Astrocyte of the hippocampus (primary cell): ENCODE measurements around the gene LEO1.

Experiments
- DNase-seq: peaks from one replicate; pipeline ENCODE4 v3.0.0; 2011; ENCODE audit warnings: low read depth, low spot score

LEO1 gene

DNA sequence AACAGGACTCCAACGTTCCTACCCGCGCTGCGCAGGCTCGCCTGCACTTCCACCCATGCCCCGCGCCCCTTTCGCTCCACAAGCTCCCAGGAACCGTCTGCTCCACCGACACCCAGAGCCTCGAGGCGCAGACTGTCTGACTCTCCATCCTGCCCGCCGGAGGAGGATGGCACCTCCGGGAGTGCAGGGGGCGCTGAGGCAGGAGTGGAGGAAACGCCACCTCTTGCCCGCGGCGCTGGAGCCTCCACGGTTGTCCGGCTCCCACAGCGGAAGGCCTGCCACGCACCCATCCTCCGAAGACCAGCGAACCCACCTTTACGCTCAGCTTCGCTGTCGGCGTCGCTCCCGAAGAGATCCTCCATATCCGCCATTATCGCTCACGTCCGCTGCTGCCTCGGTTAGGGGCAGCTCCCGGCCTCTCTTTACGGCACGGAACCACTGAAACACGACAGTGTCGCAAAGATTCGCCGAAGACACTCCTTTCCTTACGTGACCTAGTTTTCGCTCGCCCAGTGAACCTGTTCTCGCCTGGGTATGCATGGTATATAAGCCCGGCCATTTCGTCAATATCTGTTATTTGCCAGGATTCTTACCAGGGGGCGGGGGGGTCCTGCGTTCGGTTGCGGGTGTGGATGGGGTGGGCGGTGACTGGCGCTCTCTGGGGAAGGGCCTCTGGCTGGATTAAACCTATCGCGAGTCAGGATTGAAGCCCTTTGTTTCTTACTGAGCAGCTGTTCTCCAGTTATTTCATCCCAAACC, at the start of gene LEO1:
Gene LEO1 (minus strand): TSS at position 404 of the 759 bp plus-strand sequence. CDS start 33 bp downstream, at position 371.
- peak; percentile 97 for DNase-seq

DNA sequence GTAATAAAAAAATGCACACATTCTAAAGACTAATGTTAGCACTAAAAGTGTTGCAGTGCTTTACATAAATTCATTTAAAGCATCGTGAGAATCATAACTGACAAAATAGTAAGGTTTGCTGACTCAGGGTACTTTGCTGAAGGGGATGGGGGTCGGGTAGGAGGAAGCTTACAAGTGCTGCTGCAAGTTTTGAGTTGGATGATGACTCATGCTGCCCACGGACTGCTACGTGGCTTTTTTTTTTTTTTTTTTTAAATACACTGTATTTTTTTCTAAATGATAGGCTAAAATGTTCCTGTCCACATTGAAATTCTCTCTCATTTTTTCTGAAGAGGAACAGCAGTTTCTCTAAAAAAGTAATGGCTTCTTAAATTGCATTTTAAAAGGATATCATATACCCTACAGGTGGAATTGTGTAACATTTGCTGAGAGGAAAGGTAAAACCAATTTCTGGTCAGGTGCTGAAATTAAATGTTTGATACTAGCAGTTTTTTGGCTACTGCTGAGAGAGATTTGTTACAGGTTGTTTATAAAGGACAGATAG, 49.6 kb upstream of the LEO1 start:
- peak; percentile 86 for DNase-seq

DNA sequence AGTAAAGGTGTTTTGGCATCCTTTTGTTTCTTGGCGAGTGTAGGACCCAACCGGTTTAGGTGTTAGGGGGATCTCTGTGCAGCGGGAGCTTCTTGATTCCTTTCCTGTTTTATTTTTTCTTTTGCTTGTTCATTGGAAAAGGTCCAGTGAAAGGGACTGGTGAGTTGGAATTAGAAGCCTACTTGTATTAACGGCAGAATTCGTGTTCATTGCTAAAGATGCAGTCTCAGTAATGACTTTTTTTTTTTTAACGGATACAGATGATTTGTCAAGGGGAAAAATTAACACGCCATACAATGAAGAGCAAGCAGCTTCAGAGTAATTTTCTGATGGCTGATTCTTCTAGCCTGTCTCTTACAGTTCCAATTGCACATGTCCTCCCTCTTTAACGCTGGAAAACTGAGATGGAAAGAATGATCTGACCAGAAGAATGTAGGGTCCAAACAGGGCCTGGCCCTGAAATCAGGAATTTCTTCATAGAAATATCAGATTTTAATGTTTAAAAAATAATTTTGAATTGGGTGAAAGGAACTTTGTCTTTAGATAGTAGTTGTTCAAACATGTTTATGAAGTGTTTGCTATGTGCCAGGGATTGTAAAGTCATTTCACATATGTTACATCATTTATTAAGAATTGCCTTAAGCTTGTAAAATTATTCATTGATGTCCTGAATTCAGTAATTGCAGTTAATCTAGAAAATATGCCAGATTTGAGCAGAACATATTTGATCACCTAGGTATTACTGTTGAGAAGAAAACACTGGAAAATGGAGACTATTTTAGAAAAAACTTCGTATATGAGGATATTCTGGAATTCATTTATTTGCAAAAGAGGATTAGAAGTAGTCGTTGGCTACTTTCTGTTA, 48.9 kb upstream of the LEO1 start:
- DNase-seq = peak; percentile 44

DNA sequence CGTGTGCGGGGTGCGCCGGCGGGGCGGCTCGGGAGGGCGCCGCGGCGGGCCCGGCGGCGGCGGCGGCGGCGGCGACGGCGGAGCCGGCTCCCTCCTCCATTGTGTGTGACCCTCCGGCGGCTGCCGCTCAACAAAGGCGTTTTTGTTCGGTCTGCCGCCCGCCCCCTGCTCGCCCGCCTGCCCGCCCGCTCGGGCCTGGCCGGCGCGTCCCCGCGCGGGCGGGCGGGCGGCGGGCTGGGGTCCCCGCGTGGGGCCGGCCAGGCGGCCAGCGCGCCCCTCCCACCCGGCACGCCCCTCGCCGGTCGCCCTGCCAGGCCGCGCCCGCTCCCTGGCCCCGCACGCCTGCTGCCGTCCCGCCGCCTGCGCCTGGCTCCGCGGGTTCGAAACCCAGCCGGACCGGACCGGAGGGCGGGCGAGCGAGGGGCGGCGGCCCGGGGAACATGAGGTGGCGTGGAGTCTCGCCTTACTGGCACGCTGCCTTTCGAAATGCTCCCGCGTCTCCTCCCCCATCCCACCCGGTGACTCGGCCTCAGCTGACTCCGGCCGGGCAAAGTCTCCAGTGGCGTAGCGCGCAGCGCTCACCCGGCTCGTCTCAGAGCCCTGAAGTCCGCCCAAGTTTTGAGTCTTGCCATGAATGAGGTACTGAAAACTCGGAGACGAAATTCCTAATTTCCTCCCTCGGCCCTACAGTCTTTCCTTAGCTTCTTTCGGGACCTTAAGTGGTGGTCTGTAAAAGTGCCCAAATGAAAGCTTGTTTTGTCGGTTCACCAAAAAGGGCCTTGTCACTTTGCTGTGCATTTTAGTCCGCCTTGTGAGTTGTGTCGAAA, 48.0 kb upstream of the LEO1 start:
- DNase-seq = peak; percentile 93

DNA sequence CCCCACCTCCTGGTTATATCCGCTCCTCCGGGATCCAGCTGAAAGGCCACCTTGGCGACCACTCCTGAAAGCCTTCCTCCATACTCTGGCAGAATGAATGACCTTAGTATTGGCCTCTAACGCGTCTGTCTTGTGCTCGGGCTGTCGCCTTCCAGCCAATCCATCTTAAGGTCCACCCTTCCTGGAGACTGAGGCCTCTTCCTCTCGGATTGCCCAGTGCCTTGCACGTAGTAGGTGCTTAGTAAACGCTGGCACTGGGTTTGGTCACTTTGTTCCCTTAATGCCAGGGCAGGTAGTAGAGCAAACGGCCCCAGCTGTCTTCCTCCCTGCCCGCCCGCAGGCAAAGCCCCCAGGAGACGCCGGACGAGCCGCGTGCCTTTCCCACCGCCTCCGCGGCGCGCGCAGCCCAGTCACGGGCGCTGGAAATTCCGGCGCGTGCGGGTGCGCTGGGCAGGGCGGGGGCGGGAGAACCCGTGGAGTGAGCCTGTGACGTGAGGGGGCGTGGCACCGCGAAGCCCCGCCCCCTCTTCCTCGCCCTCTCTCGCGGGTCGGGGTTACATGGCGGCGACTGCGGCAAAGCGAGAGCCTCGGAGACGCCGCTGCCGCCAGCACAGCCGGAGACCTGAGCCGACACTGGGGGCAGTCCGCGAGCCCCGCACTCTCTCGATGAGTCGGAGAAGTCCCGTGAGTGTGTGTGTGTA, 47.3 kb upstream of the LEO1 start, which contains the start of gene MAPK6:
Gene MAPK6 (plus strand): TSS at position 527 of the 701 bp plus-strand sequence. CDS start 27,242 bp downstream, outside the sequence.
- DNase-seq = peak; percentile 99

DNA sequence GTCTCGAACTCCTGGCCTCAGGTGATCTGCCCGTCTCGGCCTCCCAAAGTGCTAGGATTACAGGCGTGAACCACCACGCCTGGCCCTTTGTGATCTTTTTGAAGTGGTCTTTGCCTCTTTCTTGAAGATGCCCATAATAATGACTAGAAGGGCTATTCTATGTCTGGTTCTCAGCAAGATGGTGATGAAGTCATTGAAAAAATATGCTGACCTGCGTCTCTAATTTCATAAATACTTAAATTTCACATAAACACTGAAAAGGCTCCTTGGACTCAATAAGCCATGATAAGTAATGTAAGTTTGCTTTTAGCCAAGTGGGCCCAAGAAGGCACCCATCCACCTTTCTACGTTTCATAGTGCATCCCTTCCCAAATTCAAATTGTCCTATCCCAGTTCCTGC, 46.7 kb upstream of the LEO1 start:
- DNase-seq = peak; percentile 20

DNA sequence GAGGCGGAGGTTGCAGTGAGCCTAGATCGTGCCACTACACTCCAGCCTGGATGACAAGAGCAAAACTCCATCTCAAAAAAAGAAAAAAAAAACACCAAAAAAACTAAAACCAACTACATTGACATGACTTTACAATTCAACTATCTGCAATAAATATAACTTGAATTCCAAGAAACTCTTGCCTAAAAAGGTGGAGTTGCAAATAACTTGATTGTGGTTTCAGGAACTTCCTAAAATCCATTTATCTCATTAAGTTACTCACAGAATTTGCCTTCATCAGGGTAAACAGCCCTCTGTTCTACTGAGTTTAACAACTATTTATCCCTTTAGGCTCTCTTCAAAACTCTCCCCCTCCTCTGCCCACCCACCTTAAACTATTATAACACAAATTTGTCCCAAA, 44.7 kb upstream of the LEO1 start:
- no peak for DNase-seq

DNA sequence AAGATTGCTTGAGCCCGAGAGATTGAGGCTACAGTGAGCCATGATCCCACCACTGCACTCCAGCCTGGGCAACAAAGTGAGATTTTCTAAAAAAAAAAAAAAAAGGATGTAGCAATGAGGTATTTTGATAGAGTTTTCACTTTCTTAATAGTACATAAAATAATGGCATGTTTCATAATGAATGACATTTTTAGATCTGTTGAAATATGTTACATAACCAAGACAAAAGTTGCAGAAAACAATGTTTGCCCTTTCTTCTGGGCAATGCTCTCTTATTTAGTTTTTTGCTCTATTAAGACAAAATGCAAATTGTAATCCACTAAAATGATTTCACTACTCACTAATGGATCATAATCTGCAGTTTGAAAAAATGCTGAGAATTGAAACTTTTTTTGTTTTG, 43.0 kb upstream of the LEO1 start:
- DNase-seq = no peak

DNA sequence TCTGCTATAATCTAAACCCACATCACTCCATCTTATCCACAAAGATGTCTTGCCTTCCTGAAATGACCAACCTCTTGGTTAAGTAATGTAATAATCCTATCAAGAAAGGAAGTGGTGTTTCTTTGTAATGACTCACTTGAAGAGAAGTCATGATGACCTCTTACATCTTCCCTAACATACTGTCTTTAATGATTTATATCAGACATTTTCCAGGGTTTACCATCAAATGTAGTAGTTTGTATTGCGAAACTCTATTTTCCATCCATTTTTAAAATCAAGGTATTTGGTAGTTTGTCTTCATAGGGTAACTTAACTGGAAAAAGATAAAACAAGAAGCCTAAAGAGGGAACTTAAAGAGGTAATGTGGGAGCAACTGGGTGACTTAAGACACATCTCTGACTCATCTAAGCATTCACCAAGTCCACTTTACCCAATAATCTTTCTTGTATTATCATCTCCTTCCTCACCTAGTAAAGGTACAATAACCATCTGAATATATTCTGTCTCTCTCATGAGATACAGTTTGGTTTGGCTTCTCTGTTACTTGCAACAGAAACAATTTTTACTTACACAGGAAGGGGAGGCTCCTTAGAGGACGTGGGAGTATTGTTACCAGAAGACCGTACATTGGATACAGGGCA, 41.7 kb upstream of the LEO1 start:
- no peak for DNase-seq

DNA sequence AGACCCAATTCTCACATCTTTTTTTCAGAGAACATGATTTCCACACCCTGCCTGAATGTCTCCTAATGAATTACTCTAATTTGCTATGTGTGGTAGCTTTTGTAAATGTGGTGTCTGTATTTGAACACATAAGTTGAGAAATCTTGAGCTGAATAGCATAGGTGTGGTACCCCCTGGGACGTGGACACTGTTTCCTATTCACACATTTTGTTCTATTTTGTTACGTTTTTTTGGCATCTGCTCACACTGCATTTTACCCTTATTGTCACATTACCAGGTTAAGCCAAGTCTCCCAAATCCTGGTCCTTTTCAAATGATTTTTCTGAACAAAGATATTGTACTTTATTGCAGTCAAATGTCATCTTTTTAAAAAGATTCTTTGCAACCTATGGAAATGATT, 40.6 kb upstream of the LEO1 start:
- DNase-seq = no peak

DNA sequence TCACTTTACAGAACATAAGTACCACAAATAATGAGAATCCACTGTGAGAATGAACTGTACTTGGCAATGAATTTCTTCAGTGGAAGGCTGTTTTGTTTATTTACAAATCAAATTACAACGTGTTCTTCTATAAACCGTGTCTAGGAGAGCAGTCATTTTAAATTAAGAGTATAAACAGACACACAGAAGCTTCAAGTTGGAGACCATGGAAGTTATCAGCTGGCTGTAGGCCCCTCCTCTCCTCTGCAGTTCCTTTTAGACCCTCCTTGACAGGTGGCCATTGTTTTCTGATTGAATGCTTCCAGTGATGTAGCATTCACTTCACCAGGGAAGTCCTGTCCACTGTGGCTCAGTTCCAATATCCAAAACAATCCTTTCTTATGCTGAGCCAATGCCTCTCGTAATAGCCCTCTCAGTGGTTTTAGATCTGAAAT, 40.1 kb upstream of the LEO1 start:
- peak; percentile 56 for DNase-seq

DNA sequence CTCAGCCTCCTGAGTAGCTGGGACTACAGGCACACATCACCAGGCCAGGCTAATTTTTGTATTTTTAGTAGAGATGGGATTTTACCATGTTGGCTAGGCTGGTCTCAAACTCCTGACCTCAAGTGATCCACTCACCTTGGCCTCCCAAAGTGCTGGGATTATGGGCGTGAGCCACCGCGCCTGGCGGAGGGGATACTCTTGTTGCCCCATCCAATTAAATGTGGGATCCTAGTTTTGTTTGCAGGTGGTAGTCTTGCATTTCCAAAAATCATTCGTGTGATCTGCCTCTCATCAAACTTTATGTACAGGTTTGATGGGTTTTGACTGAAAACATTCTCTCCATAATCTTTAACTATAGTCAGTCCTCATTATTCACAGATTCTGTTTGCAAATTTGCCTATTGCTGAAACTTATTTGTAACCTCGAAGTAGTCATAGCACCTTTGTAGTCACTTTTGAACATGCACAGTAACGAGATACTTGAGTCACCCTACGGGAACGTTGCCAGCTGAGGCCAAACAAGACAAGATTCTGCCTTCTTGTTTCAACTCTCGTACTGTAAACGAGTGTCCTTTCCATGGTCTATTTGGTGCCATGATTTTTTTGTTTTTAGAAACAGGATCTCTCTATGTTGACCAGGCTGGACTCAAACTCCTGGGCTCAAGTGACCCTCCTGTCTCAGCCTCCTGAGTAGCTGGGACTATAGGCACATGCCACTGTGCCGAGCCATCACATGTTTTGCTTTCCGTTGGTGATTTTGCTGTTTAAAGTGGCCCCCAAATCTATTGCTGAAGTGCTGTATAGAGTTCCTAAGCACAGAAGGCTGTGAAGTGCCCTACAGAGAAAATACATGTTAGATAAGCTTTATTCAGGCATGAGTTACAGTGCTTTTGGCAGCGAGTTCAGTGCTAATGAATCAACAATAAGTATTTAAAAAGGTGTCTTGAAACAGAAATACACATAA, 39.3 kb upstream of the LEO1 start:
- peak; percentile 79 for DNase-seq

DNA sequence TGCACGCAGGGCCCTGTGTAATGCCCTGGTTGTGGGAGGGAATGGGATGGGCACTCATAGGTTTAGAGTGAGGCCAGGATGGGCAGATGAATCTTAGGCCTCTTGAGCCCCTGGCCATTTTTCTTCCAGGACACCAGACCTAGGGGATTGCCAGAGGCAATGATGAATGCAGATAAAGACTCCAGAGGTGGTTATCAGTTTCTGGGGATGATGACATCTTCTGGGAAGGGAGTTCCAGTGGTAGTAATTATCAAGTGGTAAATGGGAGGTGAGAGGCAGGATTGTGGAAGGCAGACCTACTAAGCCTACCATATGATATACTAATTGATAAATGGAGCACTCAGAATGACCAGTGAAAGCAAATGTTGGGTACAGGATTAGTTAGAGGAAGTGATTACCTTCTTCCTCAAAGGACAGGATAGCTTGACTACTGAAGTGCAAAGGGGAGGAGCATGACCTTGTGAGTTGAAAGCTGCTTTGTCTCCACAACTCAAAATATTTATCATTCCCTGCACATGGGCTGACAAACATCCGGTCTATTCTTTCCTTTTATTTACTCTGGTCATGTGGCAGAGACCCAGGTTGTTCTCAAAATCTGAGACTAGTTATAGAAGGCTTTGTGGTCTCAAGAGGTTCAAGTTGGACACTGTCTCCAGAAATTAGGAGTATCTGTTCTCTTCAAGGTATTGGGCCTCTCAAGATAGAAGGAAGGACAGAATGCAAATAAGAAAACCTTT, 37.3 kb upstream of the LEO1 start:
- no peak for DNase-seq

DNA sequence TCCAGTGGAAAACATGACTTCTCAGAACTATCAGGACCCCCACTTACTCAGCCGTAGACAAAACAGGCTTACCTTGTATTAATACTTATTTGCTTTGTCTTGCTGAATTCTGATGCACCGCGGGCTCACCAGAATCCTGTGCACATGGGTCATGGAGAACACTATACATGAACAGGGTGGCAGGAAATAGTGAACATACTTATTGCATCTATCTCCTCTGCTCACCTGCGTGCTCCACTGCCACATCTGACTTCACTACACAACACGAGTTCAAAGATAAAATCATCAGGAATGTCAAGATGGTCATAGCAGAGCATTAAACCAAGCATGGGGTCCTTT, 36.8 kb upstream of the LEO1 start:
- no peak for DNase-seq

DNA sequence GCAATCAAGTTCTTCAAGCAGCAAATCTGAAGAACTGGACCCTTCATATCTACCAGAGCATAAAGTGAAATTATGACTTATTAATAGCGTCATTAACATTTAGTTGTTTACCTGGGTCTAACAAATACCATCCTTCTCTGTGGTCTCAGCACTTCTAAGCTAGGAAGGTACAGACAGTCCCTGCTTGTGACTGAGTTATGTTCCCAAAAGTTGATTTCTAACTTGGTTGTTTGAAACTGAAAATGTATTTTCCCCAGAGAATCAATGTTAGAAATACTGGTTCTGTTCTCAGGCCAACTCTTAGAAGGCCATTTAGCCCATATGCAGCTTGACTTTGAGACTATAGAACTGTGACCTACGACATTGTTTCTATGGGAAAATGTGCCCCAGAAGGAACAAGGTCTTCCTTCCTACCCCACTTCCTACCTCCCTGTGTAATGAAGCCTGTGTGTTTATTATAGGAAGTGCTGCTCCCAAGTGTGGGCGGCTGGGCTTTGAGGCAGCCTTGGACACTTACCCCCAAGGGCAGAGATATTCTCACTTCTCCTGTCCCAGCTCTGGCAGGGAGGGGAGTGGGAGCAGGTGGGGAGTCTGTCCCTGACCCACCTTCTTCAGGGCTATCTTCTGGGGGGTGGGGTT, 35.2 kb upstream of the LEO1 start:
- no peak for DNase-seq

DNA sequence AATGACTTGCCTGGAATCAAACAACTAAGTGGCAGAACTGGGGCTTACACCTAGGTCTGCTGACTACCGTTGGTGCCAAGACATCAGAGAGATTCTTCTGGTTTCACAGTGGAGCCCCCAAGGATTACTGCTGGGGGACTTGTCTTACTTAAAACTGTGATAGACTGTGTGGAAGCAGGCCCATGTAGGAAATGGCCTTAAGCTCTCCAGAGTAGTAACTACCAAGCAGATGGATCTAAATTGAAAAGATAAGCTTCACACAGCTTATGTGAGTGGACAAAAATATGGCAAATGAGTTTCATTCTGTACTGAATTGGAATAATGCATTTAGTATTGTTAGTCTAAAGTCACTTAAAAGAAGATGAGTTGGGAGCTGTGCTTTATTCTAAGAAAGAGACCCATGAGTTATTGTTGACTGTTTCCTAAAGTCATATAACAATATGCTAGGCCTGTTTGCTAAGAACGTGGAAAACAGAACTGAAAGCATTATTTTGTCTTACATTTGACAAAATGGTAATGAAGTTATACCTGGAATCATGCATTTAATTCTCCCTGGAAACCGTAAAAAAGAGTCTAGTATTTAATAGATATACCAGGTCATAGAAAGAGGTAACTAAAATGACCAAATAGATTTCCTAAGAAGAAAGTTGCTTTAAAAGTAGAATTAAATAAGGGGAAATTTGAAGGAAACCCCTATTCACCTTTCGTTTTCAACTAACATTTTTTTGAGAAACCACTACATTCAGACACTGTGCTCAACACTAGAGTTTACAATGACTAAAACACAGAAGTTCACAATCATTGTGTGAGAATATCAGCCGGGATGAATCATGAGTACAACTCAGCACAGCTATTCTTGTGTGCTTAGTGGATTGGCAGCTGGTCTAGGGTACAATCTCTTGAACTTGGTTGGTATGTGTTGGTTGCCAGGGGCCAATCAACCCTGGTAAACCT, 34.4 kb upstream of the LEO1 start:
- DNase-seq = peak; percentile 75

DNA sequence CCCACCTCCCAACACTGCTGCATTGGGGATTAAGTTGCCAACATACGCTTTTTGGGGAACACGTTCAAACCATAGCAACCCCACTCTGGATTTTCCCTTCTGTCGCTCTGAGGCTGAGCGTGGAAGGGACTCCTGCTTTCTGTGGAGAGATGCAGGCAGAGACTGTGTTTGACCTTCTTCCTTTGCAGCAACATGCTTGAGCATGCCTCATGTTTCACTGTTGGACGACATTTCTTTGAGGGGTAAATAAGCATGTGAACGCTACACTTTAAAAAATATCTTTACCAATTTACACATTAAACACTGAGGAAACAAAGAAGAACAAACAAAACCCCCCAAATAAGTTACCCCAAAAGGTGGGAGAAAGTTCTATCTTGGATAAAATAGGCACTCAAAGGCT, 33.2 kb upstream of the LEO1 start:
- no peak for DNase-seq
